ENCODE results near the gene RHOB.
"Not testable (repeated sequence)": the region's sequence is repeated elsewhere in the genome, so short reads cannot be mapped to it uniquely, and the experiment has no call there.

The RHOB gene

GRCh38 chr2:20455076-20455587 is 8.3 kb downstream of the RHOB start:
- Mint-ChIP-seq H3K27ac (no peak overlapping the region), H3K9me3 (peaks cover 9% of the 10 kb centered on the region), H3K4me3 (no peak overlapping the region), H3K36me3 (ENCODE audit: low read depth) (no peaks in the 10 kb centered on the region), H3K4me1 (peaks cover 45% of the 10 kb centered on the region), H3K27me3 (ENCODE audit: low read depth, poor library complexity) (peaks cover 4% of the 10 kb centered on the region)
- no peak for DNase-seq
- TF ChIP-seq CTCF (IDR thresholded peaks at IDR 0.05) = no peak

GRCh38 chr2:20456116-20456571 is 9.3 kb downstream of the RHOB start:
- H3K9me3 Mint-ChIP-seq = peaks cover 17% of the 10 kb centered on the region
- no peak for TF ChIP-seq CTCF (IDR thresholded peaks at IDR 0.05)

GRCh38 chr2:20456636-20457426 is 10.0 kb downstream of the RHOB start:
- Mint-ChIP-seq H3K27ac (no peak overlapping the region), H3K4me3 (no peak overlapping the region), H3K4me1 (peaks cover 28% of the 10 kb centered on the region), H3K36me3 (ENCODE audit: low read depth) (no peaks in the 10 kb centered on the region), H3K27me3 (ENCODE audit: low read depth, poor library complexity) (peaks cover 16% of the 10 kb centered on the region), H3K9me3 (peaks cover 24% of the 10 kb centered on the region)
- DNase-seq = no peak
- TF ChIP-seq CTCF (IDR thresholded peaks at IDR 0.05) = no peak

More at GRCh38 chr2:20456116-20456571, 9.3 kb downstream of the RHOB start:
- no peaks in the 10 kb centered on the region for H3K36me3 Mint-ChIP-seq (ENCODE audit: low read depth)
- H3K4me1 Mint-ChIP-seq = peaks cover 35% of the 10 kb centered on the region
- no peak overlapping the region for H3K4me3 Mint-ChIP-seq
- no peak overlapping the region for H3K27ac Mint-ChIP-seq
- DNase-seq = no peak
- H3K27me3 Mint-ChIP-seq (ENCODE audit: low read depth, poor library complexity) = peaks cover 11% of the 10 kb centered on the region

GRCh38 chr2:20457661-20458630 is 11.1 kb downstream of the RHOB start:
- Mint-ChIP-seq H3K27me3 (ENCODE audit: low read depth, poor library complexity) (peaks cover 16% of the 10 kb centered on the region), H3K4me3 (no peak overlapping the region), H3K36me3 (ENCODE audit: low read depth) (no peaks in the 10 kb centered on the region), H3K27ac (no peak overlapping the region), H3K9me3 (peaks cover 35% of the 10 kb centered on the region), H3K4me1 (peaks cover 22% of the 10 kb centered on the region)
- TF ChIP-seq CTCF (IDR thresholded peaks at IDR 0.05) = no peak
- no peak for DNase-seq

DNA sequence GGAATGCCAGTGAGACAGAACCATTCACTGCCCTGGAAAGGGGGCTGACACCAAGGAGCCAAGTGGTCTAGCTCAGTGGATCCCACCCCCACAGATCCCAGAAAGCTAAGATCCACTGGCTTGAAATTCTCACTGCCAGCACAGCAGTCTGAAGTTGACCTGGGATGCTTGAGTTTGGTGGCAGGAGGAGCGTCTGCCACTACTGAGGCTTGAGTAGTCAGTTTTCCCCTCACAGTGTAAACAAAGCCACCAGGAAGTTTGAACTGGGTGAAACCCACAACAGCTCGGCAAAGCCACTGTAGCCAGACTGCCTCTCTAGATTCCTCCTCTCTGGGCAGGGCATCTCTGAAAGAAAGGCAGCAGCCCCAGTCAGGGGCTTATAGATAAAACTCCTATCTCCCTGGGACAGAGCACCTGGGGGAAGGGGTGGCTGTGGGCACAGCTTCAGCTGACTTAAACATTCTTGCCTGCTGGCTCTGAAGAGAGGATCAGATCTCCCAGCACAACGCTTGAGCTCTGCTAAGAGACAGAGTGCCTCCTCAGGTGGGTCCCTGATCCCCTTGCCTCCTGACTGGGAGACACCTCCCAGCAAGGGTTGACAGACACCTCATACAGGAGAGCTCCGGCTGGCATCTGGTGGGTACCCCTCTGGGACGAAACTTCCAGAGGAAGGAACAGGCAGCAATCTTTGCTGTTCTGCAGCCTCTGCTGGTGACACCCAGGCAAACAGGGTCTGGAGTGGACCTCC is 12.0 kb downstream of the RHOB start:
- peaks cover 39% of the 10 kb centered on the region for H3K9me3 Mint-ChIP-seq
- H3K27ac Mint-ChIP-seq; H3K4me3 Mint-ChIP-seq; DNase-seq; H3K36me3 Mint-ChIP-seq (ENCODE audit: low read depth): not testable (repeated sequence)
- peaks cover 22% of the 10 kb centered on the region for H3K4me1 Mint-ChIP-seq
- peaks cover 15% of the 10 kb centered on the region for H3K27me3 Mint-ChIP-seq (ENCODE audit: low read depth, poor library complexity)
